Erythroblast (primary cell): ENCODE data around the gene PRKX.
"Not testable (repeated sequence)": the region's sequence is repeated elsewhere in the genome, so short reads cannot be mapped to it uniquely, and the experiment has no call there.

ENCODE experiments used
- GATA1 ChIP-seq: IDR thresholded peaks from 2 replicates; pipeline ENCODE4 v1.6.1; 2011; ENCODE audit warnings: low read depth, mild to moderate bottlenecking, control low read depth, low read length, moderate library complexity
- POLR2A ChIP-seq: IDR thresholded peaks from 2 replicates; pipeline ENCODE4 v1.6.1; 2011; ENCODE audit warnings: mild to moderate bottlenecking, low read length

- not testable (repeated sequence) for TF ChIP-seq POLR2A, GATA1
Measured at GRCh38 chrX:3735891-3736290, 22.4 kb upstream of the PRKX start.
